Measurements from ENCODE around the gene NAP1L1. TPM values are rescaled to one million over a fixed set of nuclear protein-coding genes. Genes with fewer than 3 reads are reported as not detected.

The NAP1L1 gene
- total RNA-seq, 1 experiment from 2014 or later = 946 TPM

DNA sequence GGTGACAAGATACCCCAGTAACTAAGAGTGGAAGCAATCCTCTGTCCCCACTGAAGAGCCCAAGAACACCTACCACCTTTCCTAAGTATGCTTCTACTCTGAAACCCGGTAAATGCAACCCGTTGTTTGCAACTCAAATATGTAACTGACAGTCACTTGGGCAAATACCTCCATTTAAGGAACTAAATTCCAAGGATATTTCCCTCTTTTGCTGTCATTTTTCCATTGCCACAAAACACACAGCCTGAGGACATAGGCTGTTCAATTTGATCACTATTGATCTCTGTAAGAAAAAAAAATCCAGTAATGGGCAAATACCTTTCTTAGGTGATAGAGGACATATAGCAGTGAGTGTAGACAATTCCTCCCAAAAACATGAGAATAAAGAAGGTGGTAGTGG is 46.3 kb downstream of the NAP1L1 start (continued):
- TF ChIP-seq, protein P1, sequence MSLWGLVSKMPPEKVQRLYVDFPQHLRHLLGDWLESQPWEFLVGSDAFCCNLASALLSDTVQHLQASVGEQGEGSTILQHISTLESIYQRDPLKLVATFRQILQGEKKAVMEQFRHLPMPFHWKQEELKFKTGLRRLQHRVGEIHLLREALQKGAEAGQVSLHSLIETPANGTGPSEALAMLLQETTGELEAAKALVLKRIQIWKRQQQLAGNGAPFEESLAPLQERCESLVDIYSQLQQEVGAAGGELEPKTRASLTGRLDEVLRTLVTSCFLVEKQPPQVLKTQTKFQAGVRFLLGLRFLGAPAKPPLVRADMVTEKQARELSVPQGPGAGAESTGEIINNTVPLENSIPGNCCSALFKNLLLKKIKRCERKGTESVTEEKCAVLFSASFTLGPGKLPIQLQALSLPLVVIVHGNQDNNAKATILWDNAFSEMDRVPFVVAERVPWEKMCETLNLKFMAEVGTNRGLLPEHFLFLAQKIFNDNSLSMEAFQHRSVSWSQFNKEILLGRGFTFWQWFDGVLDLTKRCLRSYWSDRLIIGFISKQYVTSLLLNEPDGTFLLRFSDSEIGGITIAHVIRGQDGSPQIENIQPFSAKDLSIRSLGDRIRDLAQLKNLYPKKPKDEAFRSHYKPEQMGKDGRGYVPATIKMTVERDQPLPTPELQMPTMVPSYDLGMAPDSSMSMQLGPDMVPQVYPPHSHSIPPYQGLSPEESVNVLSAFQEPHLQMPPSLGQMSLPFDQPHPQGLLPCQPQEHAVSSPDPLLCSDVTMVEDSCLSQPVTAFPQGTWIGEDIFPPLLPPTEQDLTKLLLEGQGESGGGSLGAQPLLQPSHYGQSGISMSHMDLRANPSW (CRISPR knock-in tag; conservative IDR thresholded peaks at IDR 0.05; ENCODE audit: low read depth) = no peak
- TF ChIP-seq TEAD1 (CRISPR knock-in tag; IDR thresholded peaks at IDR 0.05) (no peak), AFF4 (CRISPR knock-in tag; IDR thresholded peaks at IDR 0.05; ENCODE audit: borderline replicate concordance) (no peak), ZNF121 (CRISPR knock-in tag; IDR thresholded peaks at IDR 0.05) (no peak)
- TF ChIP-seq, protein P2, sequence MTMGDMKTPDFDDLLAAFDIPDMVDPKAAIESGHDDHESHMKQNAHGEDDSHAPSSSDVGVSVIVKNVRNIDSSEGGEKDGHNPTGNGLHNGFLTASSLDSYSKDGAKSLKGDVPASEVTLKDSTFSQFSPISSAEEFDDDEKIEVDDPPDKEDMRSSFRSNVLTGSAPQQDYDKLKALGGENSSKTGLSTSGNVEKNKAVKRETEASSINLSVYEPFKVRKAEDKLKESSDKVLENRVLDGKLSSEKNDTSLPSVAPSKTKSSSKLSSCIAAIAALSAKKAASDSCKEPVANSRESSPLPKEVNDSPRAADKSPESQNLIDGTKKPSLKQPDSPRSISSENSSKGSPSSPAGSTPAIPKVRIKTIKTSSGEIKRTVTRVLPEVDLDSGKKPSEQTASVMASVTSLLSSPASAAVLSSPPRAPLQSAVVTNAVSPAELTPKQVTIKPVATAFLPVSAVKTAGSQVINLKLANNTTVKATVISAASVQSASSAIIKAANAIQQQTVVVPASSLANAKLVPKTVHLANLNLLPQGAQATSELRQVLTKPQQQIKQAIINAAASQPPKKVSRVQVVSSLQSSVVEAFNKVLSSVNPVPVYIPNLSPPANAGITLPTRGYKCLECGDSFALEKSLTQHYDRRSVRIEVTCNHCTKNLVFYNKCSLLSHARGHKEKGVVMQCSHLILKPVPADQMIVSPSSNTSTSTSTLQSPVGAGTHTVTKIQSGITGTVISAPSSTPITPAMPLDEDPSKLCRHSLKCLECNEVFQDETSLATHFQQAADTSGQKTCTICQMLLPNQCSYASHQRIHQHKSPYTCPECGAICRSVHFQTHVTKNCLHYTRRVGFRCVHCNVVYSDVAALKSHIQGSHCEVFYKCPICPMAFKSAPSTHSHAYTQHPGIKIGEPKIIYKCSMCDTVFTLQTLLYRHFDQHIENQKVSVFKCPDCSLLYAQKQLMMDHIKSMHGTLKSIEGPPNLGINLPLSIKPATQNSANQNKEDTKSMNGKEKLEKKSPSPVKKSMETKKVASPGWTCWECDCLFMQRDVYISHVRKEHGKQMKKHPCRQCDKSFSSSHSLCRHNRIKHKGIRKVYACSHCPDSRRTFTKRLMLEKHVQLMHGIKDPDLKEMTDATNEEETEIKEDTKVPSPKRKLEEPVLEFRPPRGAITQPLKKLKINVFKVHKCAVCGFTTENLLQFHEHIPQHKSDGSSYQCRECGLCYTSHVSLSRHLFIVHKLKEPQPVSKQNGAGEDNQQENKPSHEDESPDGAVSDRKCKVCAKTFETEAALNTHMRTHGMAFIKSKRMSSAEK (CRISPR knock-in tag; IDR thresholded peaks at IDR 0.05; ENCODE audit: borderline replicate concordance) = no peak
- TF ChIP-seq, protein P3, sequence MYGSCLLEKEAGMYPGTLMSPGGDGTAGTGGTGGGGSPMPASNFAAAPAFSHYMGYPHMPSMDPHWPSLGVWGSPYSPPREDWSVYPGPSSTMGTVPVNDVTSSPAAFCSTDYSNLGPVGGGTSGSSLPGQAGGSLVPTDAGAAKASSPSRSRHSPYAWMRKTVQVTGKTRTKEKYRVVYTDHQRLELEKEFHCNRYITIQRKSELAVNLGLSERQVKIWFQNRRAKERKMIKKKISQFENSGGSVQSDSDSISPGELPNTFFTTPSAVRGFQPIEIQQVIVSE (CRISPR knock-in tag; IDR thresholded peaks at IDR 0.05; ENCODE audit: borderline replicate concordance) = no peak

GRCh38 chr12:76037130-76038103 is 47.1 kb downstream of the NAP1L1 start:
- Mint-ChIP-seq H3K4me1 (peaks cover 77% of the 10 kb centered on the region), H3K27me3 (ENCODE audit: low read depth) (no peaks in the 10 kb centered on the region), H3K9me3 (no peaks in the 10 kb centered on the region), H3K36me3 (no peaks in the 10 kb centered on the region), H3K27ac (peak overlapping the region; percentile 82), H3K4me3 (no peak overlapping the region)
- ChIA-PET POLR2A (interaction anchor here (1.4 kb wide), 1 partner anchor 10 kb away, joined by 8 read pairs; no protein-coding TSS in a partner anchor), CTCF (interaction anchor here (0.6 to 2.1 kb wide), 17 partner anchors 9 to 551 kb away, joined by 3 to 17 read pairs (median 4); no protein-coding TSS in a partner anchor)
- ATAC-seq = peak; percentile 44
- DNase-seq (ENCODE audit: low spot score) = no peak
- TF ChIP-seq ZNF416 (CRISPR knock-in tag; IDR thresholded peaks at IDR 0.05) (no peak), SOX15 (CRISPR knock-in tag; IDR thresholded peaks at IDR 0.05) (no peak), NFE2L1 (CRISPR knock-in tag; IDR thresholded peaks at IDR 0.05) (no peak), ERG (CRISPR knock-in tag; IDR thresholded peaks at IDR 0.05) (peak; percentile 11; the same call in 1 of the 2 replicates), CBFB (CRISPR knock-in tag; IDR thresholded peaks at IDR 0.05; ENCODE audit: low read depth) (no peak), ESRRA (CRISPR knock-in tag; IDR thresholded peaks at IDR 0.05; ENCODE audit: borderline replicate concordance) (no peak)
- TF ChIP-seq, protein P2 (CRISPR knock-in tag; IDR thresholded peaks at IDR 0.05; ENCODE audit: borderline replicate concordance) = peak; percentile 42; the same call in 1 of the 2 replicates
- TF ChIP-seq, protein P4, sequence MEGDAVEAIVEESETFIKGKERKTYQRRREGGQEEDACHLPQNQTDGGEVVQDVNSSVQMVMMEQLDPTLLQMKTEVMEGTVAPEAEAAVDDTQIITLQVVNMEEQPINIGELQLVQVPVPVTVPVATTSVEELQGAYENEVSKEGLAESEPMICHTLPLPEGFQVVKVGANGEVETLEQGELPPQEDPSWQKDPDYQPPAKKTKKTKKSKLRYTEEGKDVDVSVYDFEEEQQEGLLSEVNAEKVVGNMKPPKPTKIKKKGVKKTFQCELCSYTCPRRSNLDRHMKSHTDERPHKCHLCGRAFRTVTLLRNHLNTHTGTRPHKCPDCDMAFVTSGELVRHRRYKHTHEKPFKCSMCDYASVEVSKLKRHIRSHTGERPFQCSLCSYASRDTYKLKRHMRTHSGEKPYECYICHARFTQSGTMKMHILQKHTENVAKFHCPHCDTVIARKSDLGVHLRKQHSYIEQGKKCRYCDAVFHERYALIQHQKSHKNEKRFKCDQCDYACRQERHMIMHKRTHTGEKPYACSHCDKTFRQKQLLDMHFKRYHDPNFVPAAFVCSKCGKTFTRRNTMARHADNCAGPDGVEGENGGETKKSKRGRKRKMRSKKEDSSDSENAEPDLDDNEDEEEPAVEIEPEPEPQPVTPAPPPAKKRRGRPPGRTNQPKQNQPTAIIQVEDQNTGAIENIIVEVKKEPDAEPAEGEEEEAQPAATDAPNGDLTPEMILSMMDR (IDR thresholded peaks at IDR 0.05) = peak; percentile 81

All from WTC11 (cell line).